Stimulated activated CD4-positive, alpha-beta T cell treated with anti-CD3 and anti-CD28 coated beads, TNF-alpha, amount 100 ng/mL, for 48 hours (primary cell): ENCODE measurements around the gene CCDC201.
"Not testable (repeated sequence)": the region's sequence is repeated elsewhere in the genome, so short reads cannot be mapped to it uniquely, and the experiment has no call there.

Experiments used
- DNase-seq, 3 donors: peaks; one replicate each; pipeline ENCODE4 v3.0.0-alpha.2; 2020; ENCODE audit warnings: low read depth in 3 of 3

The CCDC201 gene

DNA sequence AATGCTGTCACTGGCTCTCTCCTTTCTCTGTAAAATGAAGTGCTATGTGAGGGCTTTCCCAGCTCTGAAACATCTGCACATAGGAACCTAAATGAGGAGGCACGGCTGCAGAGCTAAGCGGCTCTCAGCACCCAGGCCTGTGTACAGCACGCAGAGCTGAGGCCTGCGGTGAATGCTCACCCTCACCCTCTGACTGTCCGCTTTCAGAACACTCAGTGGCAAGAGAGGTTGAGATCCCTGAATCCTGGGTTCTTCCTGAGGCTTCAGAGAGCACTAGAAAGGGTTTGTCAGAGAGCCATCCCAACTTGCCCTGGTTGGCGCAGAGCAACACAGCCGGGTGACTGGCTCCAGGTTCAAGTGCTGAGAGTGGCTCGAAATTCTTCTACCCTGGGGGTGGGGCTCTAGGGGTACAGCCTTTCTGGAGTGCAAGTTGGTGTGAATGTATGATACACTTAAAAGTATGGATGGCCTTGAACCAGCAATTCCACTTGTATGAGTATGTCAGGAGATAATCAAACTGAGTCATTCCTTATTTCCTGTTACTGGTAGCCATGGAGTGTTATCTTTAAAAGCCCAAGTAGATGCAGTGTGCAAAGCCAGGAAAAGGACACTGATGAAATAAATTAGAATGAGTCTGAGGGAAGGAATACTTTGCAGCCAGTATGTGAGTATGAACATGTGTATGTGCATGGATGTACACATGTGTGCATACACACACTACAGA, 1.7 kb upstream of the CCDC201 start:
- DNase-seq, result no peak

DNA sequence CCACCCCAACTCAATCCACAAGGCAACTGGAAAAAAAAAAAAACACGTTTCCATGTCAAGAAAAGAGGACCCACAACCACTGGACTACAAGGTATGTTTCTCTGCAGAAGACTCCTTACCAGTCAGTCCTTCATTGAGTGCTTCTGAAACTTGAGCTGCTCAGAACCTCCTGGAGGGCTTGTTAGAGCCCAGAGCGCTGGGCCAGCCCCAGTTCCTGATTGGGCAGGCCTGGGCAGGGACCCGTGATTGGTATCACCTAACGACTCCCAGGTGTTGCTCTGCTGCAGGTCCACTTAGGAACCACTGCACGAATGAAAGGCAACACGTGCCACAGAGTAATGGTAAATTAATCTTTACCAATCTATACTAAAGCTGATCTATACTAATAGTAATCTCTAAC, 473 bp upstream of the CCDC201 start:
- DNase-seq, result no peak

DNA sequence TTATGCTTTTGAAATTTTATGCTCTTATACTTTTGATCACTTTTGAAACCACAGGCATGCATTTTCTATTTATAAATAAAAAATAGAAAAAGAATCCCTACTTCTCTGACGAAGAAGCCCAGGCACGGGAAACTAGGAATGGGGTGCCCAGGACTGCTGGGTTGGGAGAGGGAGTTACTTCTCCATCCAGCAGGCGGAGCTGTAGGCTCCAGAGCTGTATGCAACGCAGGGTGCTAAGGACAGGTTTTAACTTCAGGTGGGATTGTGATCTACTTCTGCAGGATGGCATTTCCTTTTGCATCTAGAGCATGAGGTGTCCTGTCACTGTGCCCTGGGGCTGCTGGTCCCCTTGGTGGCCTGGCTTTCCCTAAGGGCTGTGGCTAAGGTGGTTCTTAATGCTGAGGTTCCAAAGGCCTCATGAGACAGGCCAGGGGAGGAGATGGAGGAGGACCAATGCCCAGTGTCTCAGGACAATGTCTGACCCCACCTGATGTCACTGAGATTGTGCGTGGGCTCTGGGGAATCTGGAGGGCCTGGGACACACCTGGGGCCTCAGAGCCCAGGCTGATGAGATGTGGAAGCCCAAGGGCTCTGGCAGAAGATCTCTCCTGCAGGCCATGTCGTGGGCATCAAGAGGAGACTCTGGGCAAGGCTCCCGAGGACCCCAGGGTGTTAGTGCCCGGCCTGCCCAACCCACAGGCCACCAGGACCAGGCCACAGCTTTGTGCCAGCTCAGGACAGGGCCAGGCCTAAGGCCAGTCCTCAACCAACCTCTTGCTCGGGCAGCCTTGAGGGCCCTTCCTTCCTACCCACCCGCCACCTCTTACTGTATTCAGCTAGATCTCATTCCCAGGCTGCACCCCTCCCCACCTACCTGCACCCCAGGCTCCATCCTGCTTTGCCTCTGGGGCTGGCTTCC, 507 bp downstream of the CCDC201 start:
- DNase-seq, result no peak

DNA sequence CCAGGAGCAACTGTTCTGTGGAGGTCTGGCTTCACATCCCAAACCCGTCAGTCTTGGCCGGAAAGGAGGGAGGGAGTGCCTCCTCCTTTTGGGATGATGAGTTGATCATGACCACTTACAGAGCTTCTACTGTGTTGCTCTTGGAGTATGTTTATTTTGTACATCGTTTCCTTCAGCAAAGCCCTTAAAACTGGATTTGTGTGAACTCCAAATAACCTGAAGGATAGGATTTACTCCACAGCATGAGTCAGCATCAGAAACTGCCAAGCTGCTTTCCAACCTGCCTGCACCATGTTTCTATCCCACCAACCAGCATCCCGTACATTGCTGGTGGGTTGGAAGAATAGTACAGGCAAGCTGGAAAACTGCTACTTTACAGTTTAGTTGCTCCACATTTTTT, 3.5 kb downstream of the CCDC201 start:
- DNase-seq, result no peak

DNA sequence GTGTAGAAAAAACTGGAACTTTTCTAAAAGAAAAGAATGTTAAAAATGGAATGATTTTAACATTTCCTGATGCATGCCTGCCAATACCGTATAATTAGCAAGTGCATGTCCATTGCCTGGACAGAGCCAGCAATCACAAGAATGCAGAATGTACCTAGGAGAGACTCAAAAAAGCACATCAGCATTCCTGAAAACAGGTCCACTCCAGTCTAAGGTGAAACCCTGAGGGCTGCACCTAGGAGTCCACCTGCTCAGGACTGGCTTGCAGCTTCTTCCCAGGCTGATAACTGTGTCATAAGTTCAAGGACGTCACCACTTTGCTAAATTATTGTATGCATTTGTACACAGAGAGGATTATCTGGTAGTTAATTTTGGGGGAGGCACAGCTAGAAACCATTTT, 5.4 kb downstream of the CCDC201 start:
- no peak for DNase-seq

DNA sequence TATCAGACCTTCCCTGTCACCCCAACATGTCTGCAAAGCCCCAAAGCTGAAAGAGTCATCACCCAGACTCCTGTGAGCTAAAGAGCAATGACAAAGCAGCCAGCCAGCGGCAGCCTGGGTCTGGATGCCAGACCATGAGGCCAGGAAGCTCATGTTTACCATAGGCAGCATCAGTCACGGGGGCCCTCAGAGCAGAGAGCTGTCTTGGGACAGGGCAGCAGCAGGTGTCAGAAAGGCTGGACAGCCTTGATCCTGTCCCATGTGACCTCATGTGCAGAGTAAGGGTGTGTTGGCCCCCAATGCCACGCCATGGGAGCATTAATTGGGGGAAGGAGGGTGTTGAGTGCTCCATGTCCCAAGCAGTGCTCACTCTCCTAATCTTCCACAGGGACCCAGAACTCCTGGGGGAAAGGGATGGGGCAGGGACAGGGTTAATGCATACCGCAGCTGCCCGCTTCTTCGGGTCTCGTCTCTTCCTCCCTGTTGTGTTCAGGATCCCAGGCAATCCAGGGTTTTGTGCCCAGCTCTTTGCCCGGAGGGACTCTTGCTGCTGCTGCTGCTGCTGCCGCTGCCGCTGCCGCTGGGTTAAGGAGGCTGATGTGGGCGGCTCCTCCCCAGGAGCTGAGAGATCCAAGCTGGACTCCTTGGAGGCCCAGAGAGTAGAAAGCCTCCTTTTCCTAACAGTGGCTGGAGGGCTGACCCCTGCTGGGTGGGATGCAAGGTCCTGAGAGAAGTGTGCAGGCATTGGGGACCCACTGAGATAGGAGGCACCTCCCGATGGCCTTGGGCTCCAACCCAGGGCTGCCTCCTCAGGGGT, 7.1 kb downstream of the CCDC201 start:
- no peak for DNase-seq

DNA sequence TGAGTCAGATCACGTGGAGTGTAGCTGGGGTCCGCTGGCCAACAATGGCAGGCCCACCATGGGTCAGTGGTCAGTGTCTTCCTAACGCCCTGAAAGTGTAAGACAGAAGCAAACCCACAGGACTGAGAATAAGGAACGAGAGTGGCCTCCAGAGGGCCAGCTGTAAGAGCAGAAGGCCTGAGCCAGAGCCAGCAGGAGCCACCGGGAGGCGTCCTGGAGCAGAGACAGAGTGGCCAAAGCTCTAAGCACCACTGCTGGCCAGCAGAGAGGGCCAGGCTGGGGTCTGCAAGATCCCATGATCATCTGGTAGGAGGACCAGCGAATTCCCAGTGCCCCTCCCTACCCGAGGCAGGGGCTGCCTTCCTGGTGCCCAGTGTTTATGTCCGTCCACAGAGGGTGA, 9.2 kb downstream of the CCDC201 start:
- DNase-seq, result no peak

DNA sequence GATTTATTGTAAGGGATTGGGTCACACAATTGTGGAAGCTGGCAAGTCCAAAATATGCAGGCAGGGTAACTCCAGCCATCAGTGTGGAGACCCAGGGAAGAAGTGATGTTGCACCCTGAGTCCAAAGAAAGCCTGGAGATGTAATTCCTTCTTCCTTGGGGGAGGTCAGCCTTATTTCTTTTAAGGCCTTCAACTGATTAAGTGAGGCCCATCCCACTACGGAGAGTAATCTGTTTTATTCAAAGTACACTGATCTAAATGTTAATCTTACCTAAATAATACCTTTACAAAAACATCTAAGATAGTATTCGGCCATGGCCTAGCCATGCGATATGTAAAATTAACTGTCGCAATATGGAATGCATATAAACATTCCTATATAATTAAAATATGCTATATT, 16.0 kb downstream of the CCDC201 start:
- DNase-seq, result not testable (repeated sequence)

DNA sequence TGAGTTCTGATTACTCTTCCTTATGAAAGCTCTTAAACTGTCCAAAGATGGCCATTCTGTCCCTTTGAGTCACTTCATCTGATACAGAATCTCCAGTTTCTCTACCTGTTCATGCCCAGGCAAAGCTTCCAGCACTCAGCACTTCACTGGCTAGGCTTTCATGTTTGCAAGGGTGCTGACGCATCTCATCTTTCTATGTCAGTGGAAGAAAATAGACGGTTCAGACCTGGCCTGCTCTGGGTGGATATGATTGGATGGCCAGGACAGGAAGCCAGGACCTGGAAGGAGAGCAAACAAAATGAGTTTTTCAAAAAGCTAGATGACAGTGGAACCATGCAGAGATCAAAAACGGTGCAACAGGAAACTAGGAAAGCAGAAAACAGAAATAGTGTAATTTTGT, 17.2 kb downstream of the CCDC201 start:
- DNase-seq, result not testable (repeated sequence)

DNA sequence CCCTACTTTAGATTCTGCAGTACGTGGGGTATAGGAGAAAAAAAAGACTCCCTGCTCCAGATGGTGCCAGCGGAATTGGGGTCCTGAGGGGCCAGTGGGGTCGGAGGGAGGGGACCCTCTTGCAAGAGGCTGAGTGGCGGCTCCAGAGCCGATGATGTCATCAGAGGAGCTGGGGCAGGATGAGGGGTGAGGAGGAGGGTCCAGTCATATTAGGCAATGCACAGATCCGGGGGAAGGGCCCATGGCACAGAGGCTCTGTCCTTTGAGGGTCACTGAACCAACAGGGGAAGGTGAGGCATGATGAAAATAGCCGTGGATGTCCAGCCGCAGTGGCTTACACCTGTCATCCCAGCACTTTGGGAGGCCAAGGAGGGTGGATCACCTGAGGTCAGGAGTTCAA, 19.4 kb downstream of the CCDC201 start:
- DNase-seq, result not testable (repeated sequence)

DNA sequence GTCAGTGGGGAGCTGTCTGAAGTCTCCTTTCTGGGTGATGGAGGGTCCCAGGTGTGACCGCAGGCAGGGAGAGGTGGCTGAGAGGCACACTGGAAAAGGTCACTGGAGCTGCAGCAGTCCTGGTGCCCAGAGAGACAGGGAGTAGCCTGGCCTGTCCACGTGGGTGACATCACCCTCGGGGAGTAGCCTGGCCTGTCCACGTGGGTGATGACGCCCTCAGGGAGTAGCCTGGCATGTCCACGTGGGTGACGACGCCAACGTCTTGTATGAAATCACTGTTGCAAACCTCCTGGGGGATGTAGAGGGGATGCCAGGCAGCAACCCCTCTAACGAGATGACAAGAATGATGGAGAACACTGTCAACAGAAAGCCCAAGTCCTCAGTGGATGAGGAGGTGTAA, 19.9 kb downstream of the CCDC201 start:
- not testable (repeated sequence) for DNase-seq

DNA sequence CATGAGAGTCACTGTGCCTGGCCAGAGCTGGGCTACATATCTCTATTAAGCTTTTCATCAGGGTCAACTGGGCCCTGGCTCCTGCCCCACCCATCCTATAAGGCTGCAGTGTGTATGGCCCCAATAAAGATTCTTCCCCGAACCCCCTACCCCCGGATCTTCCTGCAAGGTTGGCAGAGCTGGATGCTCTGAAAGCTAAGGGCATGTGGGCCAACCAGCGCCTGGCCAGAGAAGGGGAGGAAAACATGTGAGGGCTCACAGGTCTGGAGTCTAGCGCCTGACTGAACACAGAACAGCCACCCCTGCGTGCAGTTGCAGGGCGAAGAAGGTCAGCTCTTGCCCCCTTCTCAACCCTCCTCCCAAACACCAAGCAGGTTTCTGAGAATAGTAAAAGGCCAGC, 24.1 kb downstream of the CCDC201 start:
- not testable (repeated sequence) for DNase-seq

DNA sequence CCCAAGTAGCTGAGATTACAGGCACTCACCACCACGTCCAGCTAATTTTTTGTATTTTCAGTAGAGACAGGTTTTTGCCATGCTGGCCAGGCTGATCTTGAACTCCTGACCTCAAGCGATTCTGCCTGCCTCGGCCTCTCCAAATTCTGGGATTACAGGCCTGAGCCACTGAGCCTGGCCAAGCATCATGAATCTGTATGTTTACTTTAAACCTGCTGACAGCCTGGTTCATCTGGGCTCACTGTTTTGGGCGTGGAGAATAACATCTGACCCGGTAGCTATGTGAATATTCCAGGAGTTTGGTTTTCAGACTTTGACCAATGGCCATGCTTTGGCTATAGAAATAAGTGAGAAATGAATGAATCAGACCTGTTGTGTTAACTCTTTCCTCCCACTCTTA, 26.3 kb downstream of the CCDC201 start:
- not testable (repeated sequence) for DNase-seq

DNA sequence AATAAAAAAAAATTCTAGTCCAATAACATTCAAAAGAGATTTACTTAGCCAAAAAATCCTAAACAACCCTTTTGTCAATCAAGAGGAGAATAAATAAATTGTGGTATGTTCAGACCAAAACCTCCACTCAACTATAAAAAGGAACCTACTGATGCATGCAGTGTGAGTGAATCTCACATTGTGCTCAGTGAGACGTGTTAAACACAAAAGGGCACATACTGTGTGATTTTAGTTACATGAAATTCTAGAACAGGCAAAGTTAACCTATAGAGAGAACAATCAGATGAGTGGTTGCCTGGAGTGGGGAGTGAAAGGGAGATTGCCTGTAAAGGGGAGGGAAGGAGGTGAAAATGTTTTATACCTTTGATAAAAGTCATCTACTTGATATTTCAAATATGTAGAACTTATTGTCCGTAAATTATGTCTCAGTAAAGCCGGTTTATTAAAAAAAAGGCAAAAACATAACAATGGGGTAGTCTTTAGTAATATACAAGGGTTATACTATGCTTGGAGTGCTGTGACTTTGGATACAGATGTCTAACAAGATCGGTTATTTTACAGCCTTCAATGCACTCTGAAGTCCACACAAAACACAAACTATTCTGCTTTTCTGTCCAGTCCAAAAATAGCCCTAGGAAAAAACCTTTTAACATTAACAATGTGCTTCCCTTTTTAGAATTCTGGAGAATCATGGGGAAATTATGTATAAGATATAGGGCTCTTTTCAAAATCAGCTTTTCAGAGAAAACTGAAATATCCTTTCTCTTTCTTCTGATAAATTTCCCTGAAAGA, 30.8 kb downstream of the CCDC201 start:
- DNase-seq, result not testable (repeated sequence)

DNA sequence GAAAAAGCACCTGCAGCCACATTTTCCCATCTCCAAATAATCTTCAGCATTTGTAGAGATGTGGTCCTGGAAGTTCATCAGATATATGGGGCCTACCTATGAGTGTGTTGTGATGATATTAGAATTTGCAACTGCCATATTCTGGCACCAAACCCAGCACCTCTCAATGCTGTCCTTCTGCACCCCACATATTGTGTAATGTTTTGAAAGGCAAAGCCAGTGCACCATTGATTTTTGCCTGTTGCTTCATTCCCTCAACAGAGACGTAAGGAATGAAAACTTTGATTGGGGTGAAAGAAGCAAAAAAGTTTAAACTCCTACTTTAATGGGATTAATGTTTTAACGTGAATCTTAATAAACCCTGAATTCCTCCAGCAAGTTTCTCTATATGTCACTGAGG, 34.0 kb downstream of the CCDC201 start:
- not testable (repeated sequence) for DNase-seq

DNA sequence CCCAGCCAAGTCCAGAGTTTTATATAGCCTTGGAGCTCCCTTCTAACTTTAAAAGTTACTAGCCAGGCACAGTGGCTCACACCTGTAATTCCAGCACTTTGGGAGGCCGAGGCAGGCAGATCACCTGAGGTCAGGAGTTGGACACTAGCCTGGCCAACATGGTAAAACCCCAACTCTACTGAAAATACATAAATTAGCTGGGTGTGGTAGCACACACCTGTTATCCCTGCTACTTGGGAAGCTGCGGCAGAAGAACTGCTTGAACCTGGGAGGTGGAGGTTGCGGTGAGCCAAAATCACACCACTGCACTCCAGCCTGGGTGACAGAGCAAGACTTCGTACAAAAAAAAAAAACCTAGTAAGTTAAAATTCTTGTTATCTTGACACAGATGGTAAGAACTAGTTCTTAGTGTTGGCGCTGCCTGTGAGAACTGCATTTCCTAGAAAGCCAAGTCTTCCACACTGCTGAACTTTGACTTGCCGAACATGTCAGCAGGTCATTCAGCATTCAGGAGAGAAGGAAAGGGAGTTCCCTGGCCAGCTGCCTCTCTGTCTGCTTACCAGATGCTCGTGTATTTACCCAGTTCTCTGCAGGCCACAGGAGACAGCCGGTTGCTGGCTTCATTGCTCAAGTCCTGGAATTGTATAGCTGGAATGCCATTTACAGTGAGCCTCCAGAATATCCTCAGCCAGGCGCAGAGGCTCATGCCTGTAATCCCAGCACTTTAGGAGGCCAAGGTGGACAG, 40.3 kb downstream of the CCDC201 start:
- not testable (repeated sequence) for DNase-seq

DNA sequence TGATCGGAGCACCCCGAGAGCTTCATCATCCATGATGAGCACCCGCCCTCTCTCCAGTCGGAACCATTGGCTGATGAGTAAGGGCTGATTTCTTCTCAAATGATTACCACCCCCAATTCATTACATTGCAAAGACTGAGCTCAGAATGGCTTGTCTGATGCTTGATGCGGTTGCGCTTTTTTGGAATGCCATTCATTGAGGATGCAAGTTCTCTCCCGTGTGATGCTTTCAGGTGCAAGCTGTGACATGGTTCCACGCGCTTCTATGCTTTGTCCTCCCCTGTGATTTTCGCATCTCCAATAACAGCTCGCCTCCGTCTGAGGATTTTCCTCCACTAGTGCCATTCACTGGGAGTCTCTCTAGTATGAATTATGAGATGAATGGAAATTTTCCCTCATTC, 43.0 kb downstream of the CCDC201 start:
- not testable (repeated sequence) for DNase-seq

DNA sequence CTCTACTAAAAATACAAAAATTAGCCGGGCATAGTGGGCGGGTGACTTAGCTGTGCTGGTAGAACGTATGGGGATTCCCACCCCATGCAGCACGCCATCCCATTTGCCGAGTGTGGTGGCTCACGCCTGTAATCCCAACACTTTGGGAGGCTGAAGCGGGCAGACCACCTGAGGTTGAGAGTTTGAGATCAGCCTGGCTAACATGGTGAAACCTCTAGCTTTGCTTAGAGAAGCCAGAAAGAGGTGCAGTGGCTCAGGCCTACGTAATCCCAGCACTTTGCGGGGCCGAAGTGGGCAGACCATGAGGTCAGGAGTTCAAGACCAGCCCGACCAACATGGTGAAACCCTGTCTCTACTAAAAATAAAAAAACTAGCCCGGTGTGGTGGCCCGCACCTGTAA, 45.2 kb downstream of the CCDC201 start:
- DNase-seq, result not testable (repeated sequence)

DNA sequence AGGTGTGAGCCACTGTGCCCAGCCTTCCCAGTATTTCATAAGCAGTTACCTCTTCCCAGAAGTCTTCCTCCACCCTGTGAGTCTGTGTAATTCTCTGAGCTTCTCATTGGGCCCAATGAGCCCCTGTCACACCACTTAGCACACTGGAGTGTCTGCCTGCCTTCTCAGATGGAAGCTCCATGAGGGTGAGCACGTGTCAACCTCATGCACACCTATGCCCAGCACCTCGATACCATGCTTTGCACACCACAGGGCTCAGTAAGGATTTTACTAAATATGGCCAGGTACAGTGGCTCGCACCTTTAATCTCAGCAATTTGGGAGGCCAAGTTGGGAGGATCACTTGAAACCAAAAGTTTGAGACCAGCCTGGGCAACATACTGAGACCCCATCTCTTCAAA, 46.3 kb downstream of the CCDC201 start:
- not testable (repeated sequence) for DNase-seq

DNA sequence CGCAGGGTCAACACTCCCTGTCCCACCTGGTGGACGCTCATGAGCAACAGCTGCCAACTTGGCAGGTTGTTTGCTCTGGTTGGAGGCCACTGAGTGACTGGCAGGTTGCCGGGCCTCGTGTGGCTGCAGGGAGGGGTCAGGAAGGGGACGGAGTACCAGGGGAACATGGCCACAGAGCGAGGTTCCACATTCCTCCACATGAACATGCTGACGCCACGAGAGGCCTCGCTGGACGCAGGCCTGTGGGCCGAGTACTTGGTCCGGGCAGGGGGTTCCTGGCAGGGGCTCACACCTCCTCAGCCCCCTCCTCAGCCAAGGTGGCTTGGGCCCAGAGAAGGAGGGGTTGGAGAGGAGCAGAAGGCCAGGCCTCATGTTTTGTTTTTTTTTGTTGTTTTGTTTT, 54.1 kb downstream of the CCDC201 start:
- DNase-seq, result not testable (repeated sequence)

DNA sequence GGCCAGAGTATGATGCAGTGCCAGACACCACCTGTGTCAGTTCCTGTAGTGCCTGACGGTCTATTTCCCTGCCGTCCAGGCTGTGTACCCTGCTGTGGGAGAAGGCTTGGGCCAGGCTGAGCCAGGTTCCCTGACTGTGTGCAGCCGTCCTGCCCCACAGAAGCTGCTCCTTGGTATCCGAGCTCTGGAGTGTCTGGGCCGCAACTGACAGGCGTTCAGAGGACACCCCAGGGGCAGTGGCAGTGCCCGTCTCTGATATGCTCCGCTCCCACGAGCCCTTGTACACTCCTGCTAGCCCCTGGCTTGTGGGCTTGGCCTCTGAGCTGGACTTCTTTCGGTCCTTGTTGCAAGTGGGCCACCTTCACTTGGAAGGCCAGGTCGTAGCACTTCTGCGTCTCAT, 55.0 kb downstream of the CCDC201 start:
- not testable (repeated sequence) for DNase-seq
